Parathyroid adenoma (tissue), 2 donors: Measurements from ENCODE around the gene FIBP.

Source experiments
- H2AFZ ChIP-seq: fragments of 300-600 bp; sonication (generic); one replicate; pipeline ENCODE4 v1.7.0; 2017; ENCODE audit warnings: antibody characterized with exemption, mild to moderate bottlenecking
- H3K27ac ChIP-seq: fragments of 300-600 bp; sonication (generic); one replicate; pipeline ENCODE4 v1.7.0; 2017
- H3K27me3 ChIP-seq: fragments of 300-600 bp; sonication (generic); one replicate; pipeline ENCODE4 v1.7.0; 2017; ENCODE audit warnings: low read length; ENCODE audit not compliant: control insufficient read depth, insufficient read depth
- H3K36me3 ChIP-seq: fragments of 300-600 bp; sonication (generic); one replicate; pipeline ENCODE4 v1.7.0; 2017; ENCODE audit warnings: low read length; ENCODE audit not compliant: control insufficient read depth, insufficient read depth
- H3K4me1 ChIP-seq: fragments of 300-600 bp; sonication (generic); one replicate; pipeline ENCODE4 v1.7.0; 2017; ENCODE audit warnings: control low read depth
- H3K4me2 ChIP-seq: fragments of 300-600 bp; sonication (generic); one replicate; pipeline ENCODE4 v1.7.0; 2017; ENCODE audit warnings: low read length
- H3K4me3 ChIP-seq: fragments of 300-600 bp; sonication (generic); one replicate; pipeline ENCODE4 v1.7.0; 2017; ENCODE audit warnings: low read depth, low read length
- H3K79me2 ChIP-seq: fragments of 300-600 bp; sonication (generic); one replicate; pipeline ENCODE4 v1.7.0; 2017; ENCODE audit warnings: control low read depth
- H3K9ac ChIP-seq: fragments of 300-600 bp; sonication (generic); one replicate; pipeline ENCODE4 v1.7.0; 2017; ENCODE audit warnings: mild to moderate bottlenecking
- H3K9me3 ChIP-seq: fragments of 300-600 bp; sonication (generic); one replicate; pipeline ENCODE4 v1.7.0; 2017; ENCODE audit warnings: low read length; ENCODE audit not compliant: control insufficient read depth
- CTCF ChIP-seq: fragments of 300-600 bp; sonication (generic); IDR thresholded peaks from one replicate; pipeline ENCODE4 v1.7.0; 2017; ENCODE audit warnings: antibody characterized with exemption, mild to moderate bottlenecking
- donor health status: primary hyperparathyroidism.

Gene FIBP

GRCh38 chr11:65870307-65870658 is 18.0 kb downstream of the FIBP start:
- Histone ChIP-seq H3K4me1 (no peaks in the 10 kb centered on the region), H2AFZ (no peak overlapping the region), H3K27ac (no peak overlapping the region), H3K27me3 (no peaks in the 10 kb centered on the region), H3K36me3 (no peaks in the 10 kb centered on the region), H3K4me3 (no peak overlapping the region), H3K9ac (no peak overlapping the region), H3K79me2 (no peaks in the 10 kb centered on the region), H3K4me2 (no peak overlapping the region), H3K9me3 (no peaks in the 10 kb centered on the region)
- TF ChIP-seq CTCF: no peak

- H3K4me1 ChIP-seq: no peaks in the 10 kb centered on the region
- no peak overlapping the region for H3K9ac ChIP-seq
- H3K36me3 ChIP-seq: no peaks in the 10 kb centered on the region
- no peak overlapping the region for H3K27ac ChIP-seq
- no peak overlapping the region for H2AFZ ChIP-seq
- TF ChIP-seq CTCF: no peak
- H3K27me3 ChIP-seq: no peaks in the 10 kb centered on the region
- H3K4me2 ChIP-seq: no peak overlapping the region
- H3K4me3 ChIP-seq: no peak overlapping the region
- no peaks in the 10 kb centered on the region for H3K9me3 ChIP-seq
- no peaks in the 10 kb centered on the region for H3K79me2 ChIP-seq
Measured at GRCh38 chr11:65869643-65870306, 18.5 kb downstream of the FIBP start.

- H3K9me3 ChIP-seq: no peaks in the 10 kb centered on the region
- H3K4me1 ChIP-seq: no peaks in the 10 kb centered on the region
- H3K27ac ChIP-seq: no peak overlapping the region
- no peak overlapping the region for H2AFZ ChIP-seq
- no peaks in the 10 kb centered on the region for H3K27me3 ChIP-seq
- no peaks in the 10 kb centered on the region for H3K36me3 ChIP-seq
- H3K9ac ChIP-seq: no peak overlapping the region
- TF ChIP-seq CTCF: no peak
- no peak overlapping the region for H3K4me2 ChIP-seq
- H3K79me2 ChIP-seq: no peaks in the 10 kb centered on the region
- H3K4me3 ChIP-seq: no peak overlapping the region
Measured at GRCh38 chr11:65868907-65869306, 19.4 kb downstream of the FIBP start.

DNA sequence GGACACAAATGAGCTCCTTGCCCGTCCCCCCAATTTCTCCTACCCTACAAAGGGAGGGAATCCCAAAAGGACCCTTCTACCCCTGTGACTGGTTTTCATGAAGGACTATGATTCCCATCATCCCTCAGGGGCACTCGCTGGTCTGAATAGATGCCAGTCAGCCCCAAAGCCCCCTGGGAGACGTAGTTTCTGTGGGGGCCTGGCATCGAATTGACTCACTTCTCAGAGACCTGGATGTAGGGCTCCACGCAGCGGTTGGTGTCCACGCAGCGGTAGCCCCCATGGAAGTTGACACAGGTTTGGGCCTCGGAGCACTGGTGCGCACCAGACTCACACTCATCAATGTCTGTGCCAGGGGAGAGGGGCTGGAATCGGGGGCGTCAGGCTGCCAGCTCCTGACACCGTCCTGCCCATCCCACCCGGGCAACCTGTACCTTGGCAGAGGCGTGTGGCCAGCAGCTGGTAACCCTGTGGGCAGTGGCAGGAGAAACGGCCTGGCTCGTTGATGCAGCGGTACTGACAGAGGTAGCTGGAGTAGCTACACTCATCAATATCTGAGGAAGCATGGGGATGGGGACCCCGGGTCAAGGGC is 20.1 kb downstream of the FIBP start:
- Histone ChIP-seq H2AFZ (no peak overlapping the region), H3K27ac (no peak overlapping the region), H3K4me3 (no peak overlapping the region)

More for the DNA sequence above, 20.1 kb downstream of the FIBP start:
- Histone ChIP-seq H3K4me1 (no peaks in the 10 kb centered on the region), H3K27me3 (no peaks in the 10 kb centered on the region), H3K9ac (no peak overlapping the region), H3K79me2 (no peaks in the 10 kb centered on the region), H3K4me2 (no peak overlapping the region), H3K36me3 (no peaks in the 10 kb centered on the region), H3K9me3 (no peaks in the 10 kb centered on the region)
- no peak for TF ChIP-seq CTCF
